Fibroblast of the aortic adventitia (primary cell): ENCODE measurements around the gene TRABD2B. TPM values are rescaled to one million over a fixed set of nuclear protein-coding genes. Genes with fewer than 3 reads are reported as not detected.

Source experiments
- DNase-seq: peaks from one replicate; pipeline ENCODE4 v3.0.0-alpha.2; 2010; ENCODE audit warnings: low read depth
- H3K4me3 ChIP-seq: 2 replicates; pipeline ENCODE4 v1.5.1; 2011; ENCODE audit warnings: low read depth, mild to moderate bottlenecking, control low read depth, low read length, moderate library complexity
- total RNA-seq: library from RNA; depleted of rRNA; stranded (reverse); fragments of >200 nt; gene quantifications from 2 replicates; pipeline ENCODE4 v1.2.3, GENCODE V29; 2012; ENCODE audit warnings: low replicate concordance
- TF ChIP-seq, protein P1 (sequence below): IDR thresholded peaks from 2 replicates; pipeline ENCODE4 v1.5.1; 2011; ENCODE audit warnings: mild to moderate bottlenecking, low read length, control low read depth, inconsistent platforms; ENCODE audit not compliant: insufficient read depth

The TRABD2B gene
- total RNA-seq, 1 donor: under 0.01 TPM

DNA sequence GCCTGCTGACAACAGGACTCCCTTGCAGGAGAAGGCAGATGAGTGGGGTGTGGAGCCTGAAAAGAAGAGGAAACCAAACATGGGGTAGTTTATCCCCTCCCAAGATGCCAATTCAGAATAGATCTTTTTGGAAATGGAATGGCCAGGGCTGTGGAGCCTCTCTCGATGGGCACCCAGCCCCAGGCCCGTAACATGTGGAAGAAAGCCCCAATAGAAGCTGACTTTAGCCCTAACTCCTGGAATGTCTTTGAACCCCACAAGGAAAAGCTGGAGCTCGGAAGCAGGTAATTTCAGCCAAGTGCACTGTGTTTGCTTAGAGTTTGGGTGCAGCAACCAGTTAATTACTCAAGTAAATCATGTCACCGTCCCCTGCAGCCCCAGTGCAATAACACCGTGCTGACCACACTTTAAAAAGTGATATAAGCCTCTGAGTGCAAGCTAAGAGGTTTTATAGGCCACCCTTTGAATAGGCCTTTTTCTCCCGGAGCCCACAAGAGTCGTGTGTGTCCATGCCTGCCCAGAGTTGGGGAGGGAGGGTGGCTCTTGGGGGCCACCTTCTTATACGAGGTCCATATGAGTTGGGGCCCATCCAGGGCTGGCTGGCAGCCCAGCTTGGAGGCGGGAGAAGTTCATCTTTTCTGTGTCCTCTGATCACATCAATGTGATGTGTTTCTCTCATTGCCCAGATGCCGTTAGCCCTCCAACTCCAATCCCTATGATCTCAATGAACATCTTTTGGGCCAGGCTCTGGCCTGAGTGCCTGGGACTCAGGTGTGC, 153.2 kb downstream of the TRABD2B start:
- H3K4me3 ChIP-seq: no peak overlapping the region
- TF ChIP-seq, protein P1, sequence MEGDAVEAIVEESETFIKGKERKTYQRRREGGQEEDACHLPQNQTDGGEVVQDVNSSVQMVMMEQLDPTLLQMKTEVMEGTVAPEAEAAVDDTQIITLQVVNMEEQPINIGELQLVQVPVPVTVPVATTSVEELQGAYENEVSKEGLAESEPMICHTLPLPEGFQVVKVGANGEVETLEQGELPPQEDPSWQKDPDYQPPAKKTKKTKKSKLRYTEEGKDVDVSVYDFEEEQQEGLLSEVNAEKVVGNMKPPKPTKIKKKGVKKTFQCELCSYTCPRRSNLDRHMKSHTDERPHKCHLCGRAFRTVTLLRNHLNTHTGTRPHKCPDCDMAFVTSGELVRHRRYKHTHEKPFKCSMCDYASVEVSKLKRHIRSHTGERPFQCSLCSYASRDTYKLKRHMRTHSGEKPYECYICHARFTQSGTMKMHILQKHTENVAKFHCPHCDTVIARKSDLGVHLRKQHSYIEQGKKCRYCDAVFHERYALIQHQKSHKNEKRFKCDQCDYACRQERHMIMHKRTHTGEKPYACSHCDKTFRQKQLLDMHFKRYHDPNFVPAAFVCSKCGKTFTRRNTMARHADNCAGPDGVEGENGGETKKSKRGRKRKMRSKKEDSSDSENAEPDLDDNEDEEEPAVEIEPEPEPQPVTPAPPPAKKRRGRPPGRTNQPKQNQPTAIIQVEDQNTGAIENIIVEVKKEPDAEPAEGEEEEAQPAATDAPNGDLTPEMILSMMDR: no peak
- DNase-seq: no peak

DNA sequence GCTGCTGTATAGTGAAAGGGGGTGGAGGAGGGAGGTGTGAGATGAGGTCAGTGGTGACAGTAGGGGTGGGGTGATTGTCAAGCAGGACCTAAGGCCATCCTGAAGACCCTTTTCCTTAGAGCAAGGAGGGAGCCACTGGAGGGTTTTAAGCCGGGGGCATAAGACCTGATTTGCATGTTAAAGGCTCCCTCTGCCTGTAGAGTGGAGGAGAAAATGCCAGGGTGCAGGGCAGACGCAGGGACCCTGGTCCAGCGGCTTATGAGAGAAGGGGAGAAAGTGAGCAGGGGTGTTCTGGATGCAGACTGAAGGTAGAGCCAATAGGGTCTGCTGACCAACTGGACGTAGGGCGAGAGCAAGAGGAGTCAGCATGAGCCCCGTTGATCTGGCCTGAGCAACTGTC, 154.1 kb downstream of the TRABD2B start:
- DNase-seq: no peak
- no peak overlapping the region for H3K4me3 ChIP-seq
- TF ChIP-seq, protein P1: no peak

DNA sequence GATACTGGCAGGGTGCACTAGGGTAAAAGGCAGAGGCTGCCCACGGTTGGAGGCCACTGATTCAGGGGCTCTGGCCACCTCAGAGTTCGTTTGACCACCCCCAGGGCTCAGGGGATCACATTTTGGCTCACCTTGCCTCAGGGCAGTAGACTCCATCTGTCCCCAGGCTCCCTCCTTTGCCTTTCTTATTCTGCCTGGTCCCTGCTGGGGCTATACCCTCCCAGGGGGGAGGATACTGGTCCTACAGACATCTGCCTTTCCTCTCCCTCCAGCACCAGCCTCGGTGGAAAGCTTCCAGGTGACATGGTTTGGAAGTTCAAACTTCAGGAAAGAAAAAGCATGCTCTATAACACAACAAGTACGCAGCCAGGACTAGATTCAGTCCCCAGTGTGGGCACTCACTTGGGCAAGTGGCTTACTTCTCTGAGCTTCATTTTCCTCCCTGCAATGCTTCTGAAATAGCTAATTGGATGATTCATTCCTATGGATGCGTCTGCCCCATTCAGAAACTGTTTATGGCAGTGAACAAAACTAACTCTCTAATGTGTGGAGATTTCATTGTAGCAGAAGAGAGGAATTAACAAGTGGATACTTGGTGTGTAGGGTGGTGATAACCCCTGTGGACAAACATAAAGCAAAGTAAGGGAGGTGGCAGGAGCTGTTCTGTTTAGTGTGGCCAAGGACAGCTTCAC, 154.8 kb downstream of the TRABD2B start:
- no peak overlapping the region for H3K4me3 ChIP-seq
- DNase-seq: no peak
- TF ChIP-seq, protein P1: no peak

DNA sequence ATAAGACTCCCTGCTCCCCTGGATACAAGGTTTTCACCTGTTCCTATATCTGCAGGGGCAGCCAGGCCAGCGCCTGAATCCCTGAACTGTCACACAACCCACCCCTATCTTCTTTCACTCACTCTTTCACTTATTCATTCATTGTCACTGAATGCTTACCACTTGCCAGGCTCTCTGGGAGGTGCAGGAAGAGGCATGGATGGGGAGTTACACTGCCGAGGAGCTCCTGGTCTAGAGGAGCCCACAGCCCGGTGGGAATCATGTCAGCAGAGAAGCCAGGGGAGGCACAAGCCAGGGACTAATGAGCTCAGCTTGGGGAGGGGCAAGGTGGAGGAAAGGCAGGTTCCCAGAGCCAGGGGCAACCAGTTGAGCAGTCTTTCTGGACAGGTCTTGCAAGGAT, 155.8 kb downstream of the TRABD2B start:
- no peak overlapping the region for H3K4me3 ChIP-seq
- TF ChIP-seq, protein P1: no peak
- no peak for DNase-seq

DNA sequence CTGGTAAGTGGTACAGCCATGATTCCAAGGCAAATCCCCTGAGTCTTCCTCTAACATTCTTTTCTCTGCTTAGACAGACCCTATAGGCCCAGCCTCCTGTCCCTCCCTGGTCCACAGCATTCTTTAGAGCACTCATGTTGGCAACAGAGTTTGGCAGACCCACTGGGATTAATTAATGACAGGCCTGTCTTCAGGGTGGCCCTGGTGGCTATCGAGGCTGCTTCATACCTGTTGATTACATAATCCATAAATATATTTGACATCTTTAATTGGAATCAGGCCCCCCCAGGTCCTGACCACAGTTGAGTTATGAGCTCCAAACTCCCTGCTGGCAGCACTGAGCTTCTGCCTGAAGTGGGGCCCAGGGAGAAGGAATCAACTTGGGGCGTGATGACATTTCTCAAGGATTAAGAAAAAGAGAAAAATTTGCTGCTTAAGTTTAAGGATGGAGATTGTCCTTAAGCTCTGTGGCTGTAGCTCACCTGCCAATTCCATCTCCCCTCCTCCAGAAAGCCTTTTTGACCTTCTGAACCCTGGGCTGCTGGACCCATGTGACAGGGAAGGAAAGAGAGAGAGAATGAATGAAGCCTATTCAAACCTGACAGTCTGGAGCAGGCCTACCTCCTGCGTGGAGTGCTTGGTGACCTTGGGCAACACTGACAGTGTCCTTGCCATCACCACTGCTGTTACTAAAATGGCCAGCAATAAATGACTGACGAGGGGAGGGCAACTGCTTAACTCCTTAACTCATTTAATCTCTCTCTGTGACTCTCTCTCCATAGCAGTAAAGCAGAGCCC, 156.6 kb downstream of the TRABD2B start:
- TF ChIP-seq, protein P1: no peak
- no peak for DNase-seq

DNA sequence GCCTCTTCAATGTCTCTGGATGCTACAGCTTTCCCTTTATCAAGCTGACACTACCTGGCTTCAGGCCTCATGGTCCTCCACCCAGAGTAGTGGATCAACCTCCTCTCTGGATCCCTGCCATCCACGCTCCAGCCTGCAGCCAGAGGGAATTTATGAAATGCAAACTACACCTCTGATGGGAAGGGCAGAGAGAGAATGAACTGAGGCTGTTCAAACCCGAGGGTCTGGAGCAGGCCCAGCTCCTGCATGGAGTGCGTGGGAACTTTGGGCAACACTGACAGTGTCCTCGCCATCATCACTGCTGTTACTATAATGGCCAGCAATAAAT, 157.8 kb downstream of the TRABD2B start:
- no peak for DNase-seq
- TF ChIP-seq, protein P1: no peak

More for the DNA sequence above, 156.6 kb downstream of the TRABD2B start:
- H3K4me3 ChIP-seq: no peak overlapping the region

More for the DNA sequence above, 157.8 kb downstream of the TRABD2B start:
- H3K4me3 ChIP-seq: no peak overlapping the region
